Ovary (tissue), 9 donors: ENCODE measurements around the gene BCAS1. TPM values are rescaled to one million over a fixed set of nuclear protein-coding genes. Genes with fewer than 3 reads are reported as not detected.

Source experiments
- DNase-seq, 5 donors: peaks; one replicate each; pipeline ENCODE4 v3.0.0-alpha.2; 2019 to 2020
- H3K27ac ChIP-seq, 2 donors: fragments of 200-600 bp; one replicate each; pipeline versions ENCODE4 v1.5.1 to v1.8.0; 2019 to 2022
- H3K27me3 ChIP-seq: fragments of 200-600 bp; one replicate; pipeline ENCODE4 v1.8.0; 2022
- H3K36me3 ChIP-seq: fragments of 200-600 bp; sonication (generic); one replicate; pipeline ENCODE4 v1.5.1; 2019
- H3K4me1 ChIP-seq: one replicate; pipeline ENCODE4 v1.8.1; 2013; ENCODE audit warnings: mild to moderate bottlenecking, moderate library complexity; ENCODE audit not compliant: insufficient read depth
- H3K4me3 ChIP-seq: fragments of 200-600 bp; sonication (generic); one replicate; pipeline ENCODE4 v1.5.1; 2017
- H3K9me3 ChIP-seq, 2 donors: fragments of 200-600 bp in 1 of 2; sonication (generic) in 1 of 2; one replicate each; pipeline versions ENCODE4 v1.5.1 to v1.8.1; 2013 to 2019; ENCODE audit warnings: mild to moderate bottlenecking in 1 of 2, moderate library complexity in 1 of 2
- EP300 ChIP-seq: sonication (generic); formaldehyde crosslinking; IDR thresholded peaks from one replicate; pipeline ENCODE4 v1.6.1; 2017; ENCODE audit warnings: antibody characterized with exemption
- POLR2A ChIP-seq: fragments of 450-650 bp; IDR thresholded peaks from one replicate; pipeline ENCODE4 v1.6.1; 2017; ENCODE audit warnings: antibody characterized with exemption, mild to moderate bottlenecking, moderate library complexity
- WGBS, 3 donors: extraction: QIAGEN DNeasy Blood & Tissue Kit in 1 of 3; methylation state at CpG; one replicate each; pipeline versions ENCODE4 v1.1.5 to v1.1.7; 2013 to 2017; 5-methylcytosine and 5-hydroxymethylcytosine counted together
- intact Hi-C, 4 donors: fragments of 100-400 bp; cut with DNase I; formaldehyde crosslinking; loops; one replicate each; pipeline versions ENCODE4 v1.11.0 to v1.15.1; 2022 to 2023
- polyA plus RNA-seq, 2 donors: library from polyadenylated mRNA; stranded (reverse); fragments of 200-250 nt in 1 of 2; fragments of 350-450 nt in 1 of 2; fragmentation: Illumina TruSeq in 1 of 2; extraction: RNeasy Lipid Tissue Mini Kit (QIAGEN cat#74804) in 1 of 2; gene quantifications; one replicate each; pipeline ENCODE4 v1.2.3, GENCODE V29; 2013 to 2014
- total RNA-seq, 7 donors: library from RNA; depleted of rRNA in 2 of 7; stranded (reverse); fragments of >200 nt in 2 of 7; fragmentation: NEBNext Ultra II Directional in 3 of 7; extraction: Animal tissue kit (Norgen Biotek cat#: 25700) in 3 of 7; gene quantifications; one replicate each; pipeline versions ENCODE4 v1.1.0 to v1.2.4, GENCODE V29; 2016 to 2023
- TF ChIP-seq, protein P1 (sequence below), 3 donors: fragments of 450-650 bp in 2 of 3; fragments of 200-600 bp in 1 of 3; IDR thresholded peaks; one replicate each; pipeline versions ENCODE4 v1.5.1 to v1.8.0; 2016 to 2022; ENCODE audit warnings: antibody characterized with exemption in 3 of 3, mild to moderate bottlenecking in 1 of 3
- donor health status: DM: no; HTN: no; CAD: no; lungs with moderate emphysema.
- donor health status: DM: no; HTN: no; CAD: no.
- donor health status: Bipolar disorder and iron deficiency.
- donor health status: DM: yes; HTN: yes; CAD: no.
- donor health status: DM: no; HTN: no; CAD: no.
- donor health status: DM: yes; HTN: yes; CAD: no.

The BCAS1 gene
- total and polyA plus RNA-seq, 9 donors = 0.13 to 0.92 (median 0.51) TPM; not detected in 2

DNA sequence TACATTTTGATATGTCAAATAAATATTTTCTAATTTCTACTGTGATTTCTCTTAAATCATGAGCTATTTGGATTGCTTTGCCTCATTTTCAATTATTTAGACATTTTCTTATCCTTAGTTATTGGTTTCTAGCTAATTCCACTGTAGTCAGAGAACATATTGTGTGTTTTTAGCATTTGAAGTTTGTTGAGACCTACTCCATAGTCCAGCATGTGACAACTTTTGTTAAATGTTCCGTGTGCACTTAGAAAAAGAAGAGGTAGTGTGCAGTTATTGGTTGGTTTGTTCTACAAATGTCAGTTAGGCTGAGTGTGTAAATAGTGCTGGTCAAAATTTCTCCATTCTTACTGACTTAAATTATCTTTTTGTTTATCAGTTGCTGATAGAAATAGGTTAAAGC, 138.8 kb downstream of the BCAS1 start:
- no peak for TF ChIP-seq POLR2A
- Histone ChIP-seq H3K4me3 (no peak overlapping the region), H3K27me3 (no peaks in the 10 kb centered on the region), H3K4me1 (peaks cover 5% of the 10 kb centered on the region), H3K9me3 (no peaks in the 10 kb centered on the region), H3K27ac (no peak overlapping the region), H3K36me3 (no peaks in the 10 kb centered on the region)
- DNase-seq = no peak
- intact Hi-C loops = no loop called here
- 82 to 92% (median 83%) methylated on average over 1 of the region's 1 CpG for WGBS, 3 donors

DNA sequence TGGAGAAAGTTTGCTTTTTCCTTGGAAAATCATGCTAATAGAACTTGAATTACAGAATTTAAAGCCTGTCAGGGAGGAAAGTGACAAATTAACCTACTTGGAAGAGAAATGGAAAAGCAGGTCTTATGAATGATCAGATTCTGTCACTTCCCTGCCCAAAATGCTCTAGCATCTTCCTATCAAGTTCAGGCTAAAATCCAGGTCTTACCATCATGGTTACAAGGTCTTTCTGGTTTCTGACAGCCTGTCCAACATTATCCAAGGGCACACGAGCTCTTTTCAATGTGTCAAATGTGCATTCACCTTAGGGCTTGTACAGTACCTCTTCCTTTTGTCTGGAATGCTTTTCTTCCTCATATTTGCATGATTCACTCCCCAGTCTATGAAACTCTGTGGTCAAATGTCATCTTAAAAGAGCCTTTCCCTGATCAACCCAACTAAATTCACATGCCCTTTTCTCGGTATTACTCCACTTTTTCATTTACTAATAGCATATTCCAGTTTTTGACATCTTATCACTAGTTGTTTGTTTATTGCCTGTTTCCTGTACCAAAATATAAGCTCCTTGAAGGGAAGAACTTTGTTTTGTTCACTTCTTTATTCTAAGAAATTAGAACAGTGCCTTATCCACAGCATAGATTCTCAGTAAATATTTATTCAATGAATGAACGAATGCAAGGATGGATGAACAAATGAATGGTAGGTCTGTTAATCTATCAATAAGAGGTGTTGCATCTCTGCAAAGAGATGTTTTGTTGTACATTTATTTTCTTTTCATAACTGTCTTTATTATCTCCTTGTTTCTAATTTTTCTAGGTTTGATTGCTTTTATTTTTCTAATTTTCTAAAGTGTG, 139.5 kb downstream of the BCAS1 start:
- intact Hi-C loops = no loop called here
- Histone ChIP-seq H3K36me3 (no peaks in the 10 kb centered on the region), H3K27me3 (no peaks in the 10 kb centered on the region), H3K4me1 (peaks cover 5% of the 10 kb centered on the region), H3K9me3 (no peaks in the 10 kb centered on the region), H3K4me3 (no peak overlapping the region), H3K27ac (no peak overlapping the region)
- TF ChIP-seq EP300 (no peak), POLR2A (no peak)
- TF ChIP-seq, protein P1, sequence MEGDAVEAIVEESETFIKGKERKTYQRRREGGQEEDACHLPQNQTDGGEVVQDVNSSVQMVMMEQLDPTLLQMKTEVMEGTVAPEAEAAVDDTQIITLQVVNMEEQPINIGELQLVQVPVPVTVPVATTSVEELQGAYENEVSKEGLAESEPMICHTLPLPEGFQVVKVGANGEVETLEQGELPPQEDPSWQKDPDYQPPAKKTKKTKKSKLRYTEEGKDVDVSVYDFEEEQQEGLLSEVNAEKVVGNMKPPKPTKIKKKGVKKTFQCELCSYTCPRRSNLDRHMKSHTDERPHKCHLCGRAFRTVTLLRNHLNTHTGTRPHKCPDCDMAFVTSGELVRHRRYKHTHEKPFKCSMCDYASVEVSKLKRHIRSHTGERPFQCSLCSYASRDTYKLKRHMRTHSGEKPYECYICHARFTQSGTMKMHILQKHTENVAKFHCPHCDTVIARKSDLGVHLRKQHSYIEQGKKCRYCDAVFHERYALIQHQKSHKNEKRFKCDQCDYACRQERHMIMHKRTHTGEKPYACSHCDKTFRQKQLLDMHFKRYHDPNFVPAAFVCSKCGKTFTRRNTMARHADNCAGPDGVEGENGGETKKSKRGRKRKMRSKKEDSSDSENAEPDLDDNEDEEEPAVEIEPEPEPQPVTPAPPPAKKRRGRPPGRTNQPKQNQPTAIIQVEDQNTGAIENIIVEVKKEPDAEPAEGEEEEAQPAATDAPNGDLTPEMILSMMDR (IDR thresholded peaks at IDR 0.05) = no peak
- WGBS, 3 donors = 73 to 83% (median 79%) methylated on average over 3 of the region's 3 CpGs
- DNase-seq = no peak

DNA sequence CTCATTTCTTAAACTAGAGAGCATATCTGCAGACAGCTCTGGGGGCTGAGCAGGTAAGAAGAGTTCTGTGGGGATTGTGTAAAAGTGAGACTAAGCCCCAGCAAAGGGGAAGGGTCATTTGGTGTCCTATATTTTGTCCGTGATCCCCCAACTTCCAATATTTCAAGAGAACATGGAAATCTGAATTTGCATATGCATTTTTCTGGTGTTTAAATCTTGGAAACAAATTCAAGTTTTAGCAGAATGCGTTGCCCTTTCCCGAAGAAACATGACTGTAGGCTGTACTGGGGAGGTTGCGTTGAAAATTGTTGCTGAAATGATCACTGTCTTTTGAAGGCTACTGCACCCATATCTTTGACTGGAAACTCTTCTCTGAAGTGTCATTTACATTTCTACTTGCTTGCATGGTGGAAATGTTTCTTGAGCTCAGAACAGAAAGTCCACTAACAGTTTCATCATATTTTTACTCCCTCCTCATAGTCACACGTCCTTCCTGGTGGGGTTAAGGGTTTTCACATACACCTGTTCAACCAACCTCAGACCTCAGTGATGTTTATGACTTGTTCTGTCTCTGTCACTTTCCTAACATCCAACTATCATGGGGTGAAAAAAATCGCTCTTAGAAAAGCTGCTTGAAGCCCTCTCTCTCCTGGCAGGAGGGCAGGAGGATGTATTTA, 140.3 kb downstream of the BCAS1 start:
- WGBS, 3 donors = 90 to 95% (median 95%) methylated on average over 6 of the region's 6 CpGs
- no peak overlapping the region for H3K4me3 ChIP-seq
- no peak for TF ChIP-seq EP300
- H3K9me3 ChIP-seq = no peaks in the 10 kb centered on the region
- H3K4me1 ChIP-seq = peaks cover 2% of the 10 kb centered on the region
- no peak overlapping the region for H3K27ac ChIP-seq
- no peak for DNase-seq
- no peaks in the 10 kb centered on the region for H3K27me3 ChIP-seq
- intact Hi-C loops = no loop called here
- no peaks in the 10 kb centered on the region for H3K36me3 ChIP-seq

DNA sequence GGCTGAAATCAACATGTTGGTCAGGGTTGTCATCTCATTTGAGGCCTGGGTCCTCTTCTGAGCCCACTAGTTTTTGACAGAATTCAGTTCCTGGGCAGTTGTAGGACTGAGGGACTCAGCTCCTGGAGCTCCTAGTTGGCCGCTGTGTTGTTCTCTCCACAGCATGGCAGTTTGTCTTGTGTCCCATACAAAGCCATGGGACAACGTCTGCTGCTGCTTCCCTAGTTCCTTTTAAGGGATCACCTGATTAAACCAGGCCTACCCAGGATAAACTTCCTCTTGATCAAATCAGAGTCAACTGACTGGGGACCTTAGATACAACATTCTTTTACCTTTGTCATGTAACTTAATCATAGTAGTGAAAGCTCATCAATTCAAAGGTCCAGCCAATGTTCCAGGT, 141.0 kb downstream of the BCAS1 start:
- Histone ChIP-seq H3K4me3 (no peak overlapping the region), H3K9me3 (no peaks in the 10 kb centered on the region), H3K27ac (no peak overlapping the region), H3K27me3 (no peaks in the 10 kb centered on the region), H3K4me1 (peaks cover 2% of the 10 kb centered on the region), H3K36me3 (no peaks in the 10 kb centered on the region)
- no peak for DNase-seq
- TF ChIP-seq POLR2A = no peak
- TF ChIP-seq, protein P1 (IDR thresholded peaks at IDR 0.05) = no peak
- TF ChIP-seq EP300 = no peak
- intact Hi-C loops = no loop called here
- 89 to 98% (median 96%) methylated on average over 2 of the region's 2 CpGs for WGBS, 3 donors

DNA sequence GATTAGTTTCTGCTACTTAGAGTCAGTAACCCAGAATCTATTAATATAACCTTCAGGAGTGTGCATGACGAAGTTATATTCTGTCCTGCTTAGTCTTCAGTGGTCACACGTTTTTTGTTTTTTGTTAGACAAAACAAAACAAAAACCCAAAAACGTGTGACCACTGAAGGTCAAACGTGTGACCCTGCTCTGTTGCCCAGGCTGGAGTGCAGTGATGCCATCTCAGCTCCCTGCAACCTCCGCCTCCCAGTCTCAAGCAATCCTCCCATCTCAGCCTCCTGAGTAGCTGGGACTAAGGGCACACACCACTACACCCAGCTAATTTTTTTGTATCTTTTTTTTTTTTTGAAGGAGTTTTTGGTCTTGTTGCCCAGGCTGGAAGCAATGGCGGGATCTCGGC, 142.4 kb downstream of the BCAS1 start:
- Histone ChIP-seq H3K9me3 (no peaks in the 10 kb centered on the region), H3K27ac (no peak overlapping the region), H3K27me3 (no peaks in the 10 kb centered on the region), H3K36me3 (no peaks in the 10 kb centered on the region), H3K4me1 (no peaks in the 10 kb centered on the region), H3K4me3 (no peak overlapping the region)
- intact Hi-C loops = no loop called here
- no peak for TF ChIP-seq POLR2A
- no peak for TF ChIP-seq EP300
- TF ChIP-seq, protein P1 (IDR thresholded peaks at IDR 0.05) = no peak
- 73 to 80% (median 75%) methylated on average over 7 of the region's 7 CpGs for WGBS, 3 donors
- DNase-seq = no peak
